Stimulated activated effector memory CD8-positive, alpha-beta T cell treated with anti-CD3 and anti-CD28 coated beads, Interleukin-12 subunit alpha, Interleukin-12 subunit beta, amount 100 ng/mL, for 72 hours (primary cell): ENCODE data around the gene CCR7.
A peak's percentile ranks its signal among the peaks of the same experiment; 100 is the strongest.

Source experiments
- ATAC-seq: fragments of 150-1000 bp; cut with Tn5 transposase; 2 replicates; pipeline ENCODE4 v1.10.0; 2021
- DNase-seq, 2 donors: peaks; one replicate each; pipeline ENCODE4 v3.0.0; 2021 to 2022; ENCODE audit warnings: low spot score in 2 of 2
- H3K27ac Mint-ChIP-seq: one replicate; pipeline ENCODE4 v1.8.0; 2022; ENCODE audit warnings: mild to moderate bottlenecking, mixed read lengths
- H3K36me3 Mint-ChIP-seq: one replicate; pipeline ENCODE4 v1.8.0; 2022; ENCODE audit warnings: mild to moderate bottlenecking, mixed read lengths
- H3K4me1 Mint-ChIP-seq: one replicate; pipeline ENCODE4 v1.8.0; 2022; ENCODE audit warnings: mixed read lengths
- H3K4me3 Mint-ChIP-seq: one replicate; pipeline ENCODE4 v1.8.0; 2022; ENCODE audit warnings: mild to moderate bottlenecking, mixed read lengths
- H3K9me3 Mint-ChIP-seq: one replicate; pipeline ENCODE4 v1.8.0; 2022; ENCODE audit warnings: mixed read lengths

CCR7 gene

DNA sequence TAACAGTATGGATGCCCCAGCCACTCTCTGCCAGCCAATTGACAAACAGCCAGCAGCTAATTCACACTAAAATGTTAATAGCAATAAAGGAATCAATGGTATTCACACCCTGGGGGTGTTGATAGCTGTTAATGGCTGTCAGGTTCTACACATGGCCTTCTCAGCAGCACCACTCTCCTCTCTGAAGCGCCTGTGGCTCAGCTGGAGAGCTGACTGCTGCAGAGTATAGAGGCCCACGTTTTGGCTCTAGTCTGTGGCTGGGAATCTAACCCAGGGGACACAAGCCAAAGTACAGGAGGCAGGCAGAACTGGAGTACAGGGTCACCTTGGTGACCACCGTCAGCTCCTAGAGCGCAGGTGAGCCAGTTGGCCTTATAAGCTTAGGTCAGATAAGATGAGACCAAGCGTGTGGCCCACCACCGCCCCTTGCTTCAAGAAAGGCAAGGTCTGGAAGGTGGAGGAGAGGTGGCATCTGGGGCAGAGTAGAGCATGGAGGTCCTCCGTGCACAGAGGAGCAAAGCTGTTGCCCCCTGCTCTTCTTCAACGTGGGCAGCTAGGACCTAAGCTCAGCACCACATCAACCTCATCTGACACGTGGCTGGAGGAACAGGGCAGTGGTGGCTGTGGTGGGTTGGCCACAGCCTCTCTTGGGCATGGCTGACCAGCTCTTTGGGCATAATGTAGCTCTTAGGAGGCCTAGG lies 25.4 kb downstream of the CCR7 start:
- Mint-ChIP-seq H3K4me1 (peaks cover 71% of the 10 kb centered on the region), H3K36me3 (peaks cover 41% of the 10 kb centered on the region), H3K27ac (peak overlapping the region; percentile 99), H3K4me3 (peak overlapping the region; percentile 83), H3K9me3 (no peaks in the 10 kb centered on the region)
- DNase-seq (no peak), ATAC-seq (no peak)

DNA sequence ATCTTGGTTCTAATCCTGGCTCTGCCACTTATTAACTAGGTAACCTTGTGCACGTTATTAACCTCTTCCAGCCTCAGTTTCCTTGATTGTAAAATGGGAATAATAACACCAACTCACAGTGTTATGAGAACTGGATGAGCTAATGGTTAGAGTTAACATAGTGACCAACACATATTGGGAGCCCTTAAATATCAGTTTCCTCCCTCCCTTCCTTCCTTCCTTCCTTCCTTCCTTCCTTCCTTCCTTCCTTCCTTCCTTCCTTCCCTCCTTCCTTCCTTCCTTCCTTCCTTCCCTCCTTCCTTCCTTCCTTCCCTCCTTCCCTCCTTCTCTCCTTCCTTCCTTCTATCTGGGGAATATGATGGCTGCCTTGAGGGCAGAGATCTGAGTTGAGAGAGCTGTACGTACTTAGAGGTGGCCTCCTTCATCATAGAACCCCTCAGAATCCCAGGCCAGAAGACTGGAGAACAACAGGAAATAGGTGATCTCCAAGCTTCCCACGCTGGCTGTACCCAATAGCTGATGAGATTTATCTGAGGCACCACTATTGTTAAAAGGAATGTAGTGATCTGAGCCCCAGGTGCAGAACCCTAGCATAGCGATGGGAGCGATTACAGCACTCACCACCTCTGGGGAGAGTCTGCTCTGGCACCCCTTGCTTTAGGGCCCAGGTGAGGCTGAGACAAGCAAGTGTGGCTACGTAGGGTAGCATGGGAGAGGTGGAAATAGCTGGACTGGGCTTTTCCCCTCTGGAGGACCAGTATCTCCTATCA lies 26.2 kb downstream of the CCR7 start:
- Mint-ChIP-seq H3K4me3 (no peak overlapping the region), H3K36me3 (peaks cover 41% of the 10 kb centered on the region), H3K9me3 (no peaks in the 10 kb centered on the region), H3K4me1 (peaks cover 77% of the 10 kb centered on the region), H3K27ac (no peak overlapping the region)
- DNase-seq (no peak), ATAC-seq (no peak)

GRCh38 chr17:40538019-40538935 lies 27.0 kb downstream of the CCR7 start:
- DNase-seq: no peak

GRCh38 chr17:40536295-40537171 lies 28.7 kb downstream of the CCR7 start:
- DNase-seq: no peak
- no peaks in the 10 kb centered on the region for H3K9me3 Mint-ChIP-seq
- no peak overlapping the region for H3K4me3 Mint-ChIP-seq
- peaks cover 81% of the 10 kb centered on the region for H3K4me1 Mint-ChIP-seq
- no peak for ATAC-seq
- H3K27ac Mint-ChIP-seq: peak overlapping the region; percentile 55
- peaks cover 37% of the 10 kb centered on the region for H3K36me3 Mint-ChIP-seq

More at GRCh38 chr17:40538019-40538935, 27.0 kb downstream of the CCR7 start:
- H3K9me3 Mint-ChIP-seq: no peaks in the 10 kb centered on the region
- no peak overlapping the region for H3K4me3 Mint-ChIP-seq
- peaks cover 81% of the 10 kb centered on the region for H3K4me1 Mint-ChIP-seq
- H3K36me3 Mint-ChIP-seq: peaks cover 44% of the 10 kb centered on the region
- H3K27ac Mint-ChIP-seq: peak overlapping the region; percentile 61
- no peak for ATAC-seq

- Mint-ChIP-seq H3K4me3 (no peak overlapping the region), H3K4me1 (peaks cover 81% of the 10 kb centered on the region)
- no peak for DNase-seq
Measured at GRCh38 chr17:40535924-40536294, 29.4 kb downstream of the CCR7 start.

DNA sequence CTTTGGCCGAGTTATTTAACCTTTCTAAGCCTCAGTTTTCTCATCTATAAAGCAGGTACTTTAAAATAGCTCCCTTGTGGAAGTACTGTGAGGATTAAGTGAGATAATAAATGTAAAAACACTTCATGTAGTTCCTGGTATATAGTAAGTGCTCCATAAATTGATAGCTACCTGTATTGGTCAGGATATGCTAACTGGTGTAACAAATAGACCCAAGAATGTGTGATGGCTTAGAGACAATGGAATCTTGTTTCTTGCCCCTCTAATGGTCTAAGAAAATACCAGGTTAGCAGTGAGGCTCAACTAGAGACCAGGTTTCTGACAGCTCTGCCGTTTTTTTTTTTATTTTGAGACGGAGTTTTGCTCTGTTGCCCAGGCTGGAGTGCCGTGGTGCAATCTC lies 29.8 kb downstream of the CCR7 start:
- H3K27ac Mint-ChIP-seq: no peak overlapping the region
- peaks cover 81% of the 10 kb centered on the region for H3K4me1 Mint-ChIP-seq

More at GRCh38 chr17:40535924-40536294, 29.4 kb downstream of the CCR7 start:
- Mint-ChIP-seq H3K9me3 (no peaks in the 10 kb centered on the region), H3K36me3 (peaks cover 35% of the 10 kb centered on the region), H3K27ac (peak overlapping the region; percentile 55)
- no peak for ATAC-seq

DNA sequence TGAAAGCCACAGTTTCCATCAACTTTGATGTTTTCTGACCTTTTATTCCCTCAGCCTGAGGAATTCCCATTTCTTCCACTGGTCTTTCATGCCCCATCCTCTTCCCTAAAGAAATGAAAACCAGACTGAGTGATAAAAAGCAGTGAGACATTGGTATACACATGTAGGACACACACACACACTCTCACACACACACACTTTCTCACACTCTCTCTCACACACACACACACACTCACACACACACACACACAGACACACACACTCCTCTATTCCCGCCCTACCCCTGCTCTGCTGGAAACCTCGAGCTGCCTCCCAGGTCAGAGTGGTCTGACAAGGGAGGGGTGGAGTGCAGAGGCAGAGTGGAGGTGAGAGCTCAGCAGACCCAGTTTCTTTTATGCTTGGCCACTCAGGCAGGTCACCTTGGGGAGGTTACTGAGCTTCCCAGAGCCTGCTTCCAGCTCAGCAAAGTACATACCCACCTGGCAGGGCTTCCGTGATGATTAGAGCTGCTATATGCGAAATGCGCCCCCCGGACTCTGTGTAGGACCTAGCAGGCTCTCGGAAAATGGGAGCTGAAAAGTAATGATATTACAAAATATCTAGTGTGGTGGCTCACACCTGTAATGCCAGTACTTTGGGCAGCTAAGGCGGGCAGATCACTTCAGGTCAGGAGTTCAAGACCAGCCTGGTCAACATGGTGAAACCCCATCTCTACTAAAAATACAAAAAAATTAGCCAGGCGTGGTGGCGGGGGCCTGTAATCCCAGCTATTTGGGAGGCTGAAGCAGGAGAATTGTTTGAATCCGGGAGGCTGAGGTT lies 30.7 kb downstream of the CCR7 start:
- Mint-ChIP-seq H3K36me3 (peaks cover 25% of the 10 kb centered on the region), H3K4me3 (peak overlapping the region; percentile 78), H3K4me1 (peaks cover 81% of the 10 kb centered on the region), H3K9me3 (no peaks in the 10 kb centered on the region), H3K27ac (peak overlapping the region; percentile 80)
- no peak for DNase-seq
- no peak for ATAC-seq

More for the DNA sequence above, 29.8 kb downstream of the CCR7 start:
- Mint-ChIP-seq H3K4me3 (no peak overlapping the region), H3K36me3 (peaks cover 31% of the 10 kb centered on the region), H3K9me3 (no peaks in the 10 kb centered on the region)
- ATAC-seq (no peak), DNase-seq (no peak)

- peak overlapping the region; percentile 78 for H3K4me3 Mint-ChIP-seq
- H3K27ac Mint-ChIP-seq: peak overlapping the region; percentile 80
- H3K36me3 Mint-ChIP-seq: peaks cover 25% of the 10 kb centered on the region
- no peaks in the 10 kb centered on the region for H3K9me3 Mint-ChIP-seq
- no peak for DNase-seq
- ATAC-seq: no peak
- H3K4me1 Mint-ChIP-seq: peaks cover 81% of the 10 kb centered on the region
Measured at GRCh38 chr17:40533896-40534295, 31.4 kb downstream of the CCR7 start.

DNA sequence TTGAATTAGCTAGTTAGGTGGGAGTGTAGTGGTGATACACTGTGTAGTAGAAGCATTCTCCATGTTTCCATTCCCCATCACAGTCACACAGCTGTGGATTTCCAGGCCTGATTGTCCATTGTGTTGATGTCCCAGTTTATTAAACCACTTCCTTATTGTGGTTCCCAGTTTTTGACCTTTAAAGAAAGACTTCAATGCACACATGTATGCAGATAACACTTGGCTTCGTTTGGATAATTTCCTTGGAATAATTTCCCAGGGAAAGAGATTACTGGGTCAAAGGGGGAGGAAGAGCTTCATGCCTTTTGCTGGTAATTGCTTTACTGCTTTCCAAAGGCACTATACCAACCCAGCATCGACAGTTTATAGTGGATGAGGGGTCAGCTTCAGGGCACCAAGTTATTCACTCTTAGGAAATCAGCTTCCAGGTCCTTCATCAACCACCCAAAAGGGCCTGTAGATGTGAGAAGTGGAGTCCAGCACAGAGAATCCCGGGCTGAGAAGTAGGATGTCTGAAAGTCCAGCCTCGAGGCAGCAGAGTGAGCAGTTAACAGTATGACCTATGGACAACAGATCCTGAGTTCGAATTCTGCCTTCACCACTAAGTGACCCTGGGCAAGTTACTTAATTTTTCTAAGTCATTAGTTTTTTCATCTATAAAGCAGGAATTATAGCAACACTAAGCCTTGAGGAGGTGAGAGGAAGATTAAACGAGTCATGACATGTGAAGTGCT lies 32.6 kb downstream of the CCR7 start:
- H3K36me3 Mint-ChIP-seq: peaks cover 25% of the 10 kb centered on the region

GRCh38 chr17:40531051-40531991 lies 34.0 kb downstream of the CCR7 start:
- Mint-ChIP-seq H3K4me3 (peak overlapping the region; percentile 78), H3K9me3 (no peaks in the 10 kb centered on the region), H3K36me3 (peaks cover 17% of the 10 kb centered on the region), H3K4me1 (peaks cover 71% of the 10 kb centered on the region), H3K27ac (peak overlapping the region; percentile 80)
- DNase-seq (peak; percentile 46 to 91), ATAC-seq (peak; percentile 90)

More for the DNA sequence above, 32.6 kb downstream of the CCR7 start:
- no peak for DNase-seq
- Mint-ChIP-seq H3K4me3 (peak overlapping the region; percentile 78), H3K9me3 (no peaks in the 10 kb centered on the region), H3K27ac (peak overlapping the region; percentile 80), H3K4me1 (peaks cover 84% of the 10 kb centered on the region)
- ATAC-seq: no peak

DNA sequence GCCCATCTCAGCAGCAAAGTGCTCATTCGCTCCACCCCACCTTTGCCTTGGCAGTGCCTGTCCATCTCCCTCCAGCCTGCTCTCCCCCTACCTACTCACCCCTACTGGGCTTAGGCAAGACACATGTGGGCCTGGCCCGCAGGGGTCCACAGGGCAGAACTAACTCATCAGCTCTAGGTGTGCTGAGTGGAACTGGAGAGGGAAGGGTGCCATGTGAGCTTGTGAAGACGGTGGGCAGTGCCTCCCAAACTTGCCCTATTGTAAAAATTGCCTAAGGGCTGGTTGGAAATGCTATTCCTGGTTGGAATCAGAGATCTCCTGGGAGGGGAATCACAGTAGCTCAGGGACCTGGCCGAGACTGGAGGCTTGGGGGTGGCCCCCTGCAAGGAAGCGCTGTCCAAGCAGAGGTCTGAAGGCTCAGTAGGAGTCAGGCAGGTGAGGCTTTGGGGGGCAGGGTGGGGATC lies 34.7 kb downstream of the CCR7 start:
- ATAC-seq (no peak), DNase-seq (no peak)
- Mint-ChIP-seq H3K4me3 (peak overlapping the region; percentile 78), H3K36me3 (peaks cover 17% of the 10 kb centered on the region), H3K4me1 (peaks cover 65% of the 10 kb centered on the region), H3K9me3 (no peaks in the 10 kb centered on the region), H3K27ac (peak overlapping the region; percentile 80)

DNA sequence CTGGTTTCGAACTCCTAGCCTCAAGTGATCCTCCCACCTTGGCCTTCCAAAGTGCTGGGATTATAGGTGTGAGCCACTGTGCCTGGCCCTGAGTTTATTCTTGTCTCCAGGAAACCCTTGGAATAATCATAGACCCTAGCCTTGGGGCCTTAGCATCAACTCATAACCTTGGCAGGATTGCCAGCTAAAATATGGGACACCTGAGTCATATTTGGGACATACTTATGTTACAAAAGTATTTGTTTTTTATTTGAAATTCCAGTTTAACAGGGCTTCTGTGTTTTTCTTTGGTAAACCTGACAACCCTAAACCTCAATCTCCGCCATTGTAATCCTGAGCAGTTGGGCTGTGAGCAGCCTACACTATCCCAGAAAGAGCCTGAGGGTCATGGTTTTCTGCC lies 35.3 kb downstream of the CCR7 start:
- H3K27ac Mint-ChIP-seq: peak overlapping the region; percentile 80
- peak overlapping the region; percentile 78 for H3K4me3 Mint-ChIP-seq
- ATAC-seq (no peak), DNase-seq (no peak)
- peaks cover 2% of the 10 kb centered on the region for H3K9me3 Mint-ChIP-seq
- peaks cover 65% of the 10 kb centered on the region for H3K4me1 Mint-ChIP-seq
- peaks cover 17% of the 10 kb centered on the region for H3K36me3 Mint-ChIP-seq
